ENCODE results near the gene CDK6. TPM values are rescaled to one million over a fixed set of nuclear protein-coding genes. Genes with fewer than 3 reads are reported as not detected.

CDK6 gene
- total RNA-seq, 4 donors from 2014 or later = 9.5 to 21.4 (median 15.9) TPM

DNA sequence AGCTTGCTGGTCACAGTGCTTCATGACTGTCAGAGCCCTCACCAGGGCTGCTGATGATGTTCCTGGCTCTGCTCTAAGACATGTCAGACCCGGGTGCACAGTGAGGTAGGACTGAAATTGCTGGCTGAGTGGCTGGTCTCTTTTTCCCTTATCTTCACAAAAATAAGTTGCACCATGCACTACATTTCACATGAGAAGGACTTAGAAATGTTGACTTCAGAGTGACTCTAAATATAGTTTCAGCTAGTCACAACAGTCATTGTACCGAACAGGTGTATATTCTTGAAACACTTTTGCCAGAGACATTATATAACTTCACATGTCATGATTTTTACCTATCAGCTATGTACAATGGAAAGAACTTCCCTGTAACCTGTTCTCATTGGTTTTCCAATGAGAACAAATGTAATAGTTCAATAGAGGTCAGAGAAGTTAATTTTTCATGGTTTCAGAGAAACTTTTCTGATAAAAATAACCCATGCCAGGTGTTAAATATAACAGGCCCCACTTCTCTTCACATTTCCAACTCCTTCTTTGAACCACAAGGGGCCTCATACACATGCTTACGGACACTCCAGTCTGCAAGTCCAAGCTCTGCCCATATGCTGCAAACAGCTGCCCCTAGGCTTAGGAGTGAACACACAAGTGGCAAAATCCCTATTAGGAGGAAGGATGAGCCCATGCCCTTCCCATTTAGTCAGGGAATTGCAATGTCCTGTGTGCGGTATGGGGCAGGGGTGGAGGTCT lies 115.6 kb downstream of the CDK6 start:
- TF ChIP-seq, protein P1, sequence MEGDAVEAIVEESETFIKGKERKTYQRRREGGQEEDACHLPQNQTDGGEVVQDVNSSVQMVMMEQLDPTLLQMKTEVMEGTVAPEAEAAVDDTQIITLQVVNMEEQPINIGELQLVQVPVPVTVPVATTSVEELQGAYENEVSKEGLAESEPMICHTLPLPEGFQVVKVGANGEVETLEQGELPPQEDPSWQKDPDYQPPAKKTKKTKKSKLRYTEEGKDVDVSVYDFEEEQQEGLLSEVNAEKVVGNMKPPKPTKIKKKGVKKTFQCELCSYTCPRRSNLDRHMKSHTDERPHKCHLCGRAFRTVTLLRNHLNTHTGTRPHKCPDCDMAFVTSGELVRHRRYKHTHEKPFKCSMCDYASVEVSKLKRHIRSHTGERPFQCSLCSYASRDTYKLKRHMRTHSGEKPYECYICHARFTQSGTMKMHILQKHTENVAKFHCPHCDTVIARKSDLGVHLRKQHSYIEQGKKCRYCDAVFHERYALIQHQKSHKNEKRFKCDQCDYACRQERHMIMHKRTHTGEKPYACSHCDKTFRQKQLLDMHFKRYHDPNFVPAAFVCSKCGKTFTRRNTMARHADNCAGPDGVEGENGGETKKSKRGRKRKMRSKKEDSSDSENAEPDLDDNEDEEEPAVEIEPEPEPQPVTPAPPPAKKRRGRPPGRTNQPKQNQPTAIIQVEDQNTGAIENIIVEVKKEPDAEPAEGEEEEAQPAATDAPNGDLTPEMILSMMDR (IDR thresholded peaks at IDR 0.05; ENCODE audit: low read depth) = no peak

DNA sequence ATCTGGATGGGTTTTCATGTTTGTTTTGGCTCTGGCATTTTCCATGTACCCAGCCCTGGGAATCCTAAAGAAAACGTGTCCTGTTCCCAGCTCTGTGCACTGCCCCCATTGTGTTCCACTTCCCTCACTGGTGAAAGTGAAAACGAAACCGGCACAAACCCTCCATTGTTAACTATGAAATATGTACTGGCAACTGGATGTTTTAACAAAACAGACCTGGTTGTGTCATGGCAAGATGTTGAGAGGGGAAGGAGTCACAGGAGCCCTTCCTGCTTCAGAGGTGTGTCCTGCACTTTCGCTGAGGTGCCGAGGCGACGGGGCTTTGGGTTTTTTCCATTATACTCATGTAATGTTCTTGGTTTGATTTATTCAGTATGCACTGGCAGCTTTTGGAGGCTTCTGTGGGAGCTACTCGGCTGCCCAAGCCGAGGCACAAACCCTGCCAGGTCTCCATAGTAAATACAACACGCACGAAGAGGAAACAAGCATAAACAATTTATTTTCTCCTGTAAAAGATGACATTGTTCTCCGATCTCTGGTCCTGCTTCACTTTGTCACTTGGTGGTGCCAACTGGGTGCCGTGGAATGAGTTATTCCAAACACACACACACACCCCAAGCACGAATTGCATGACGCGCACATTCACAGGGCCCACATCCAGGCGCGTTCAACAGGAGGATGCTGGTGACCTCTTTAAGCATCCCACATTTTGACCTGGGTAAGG lies 118.2 kb downstream of the CDK6 start:
- TF ChIP-seq, protein P1 (IDR thresholded peaks at IDR 0.05; ENCODE audit: low read depth) = no peak

DNA sequence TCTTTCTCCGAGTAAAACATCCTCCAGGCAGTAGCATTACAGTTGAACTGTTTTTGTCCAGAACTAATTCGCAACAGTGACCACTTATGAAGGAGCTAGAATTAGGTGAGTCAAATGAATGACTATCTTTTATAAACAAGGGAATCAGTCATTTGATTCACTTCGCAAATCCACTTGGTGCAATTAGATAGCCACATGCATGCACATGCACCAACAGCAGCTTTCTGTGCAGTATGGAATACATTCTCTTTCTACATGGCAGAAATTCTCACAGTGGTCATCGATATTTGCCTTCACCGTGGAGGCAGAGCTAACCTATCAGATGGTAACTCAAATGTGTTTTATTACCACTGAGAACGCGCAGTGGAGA lies 118.8 kb downstream of the CDK6 start:
- TF ChIP-seq, protein P1 (IDR thresholded peaks at IDR 0.05; ENCODE audit: low read depth) = no peak

DNA sequence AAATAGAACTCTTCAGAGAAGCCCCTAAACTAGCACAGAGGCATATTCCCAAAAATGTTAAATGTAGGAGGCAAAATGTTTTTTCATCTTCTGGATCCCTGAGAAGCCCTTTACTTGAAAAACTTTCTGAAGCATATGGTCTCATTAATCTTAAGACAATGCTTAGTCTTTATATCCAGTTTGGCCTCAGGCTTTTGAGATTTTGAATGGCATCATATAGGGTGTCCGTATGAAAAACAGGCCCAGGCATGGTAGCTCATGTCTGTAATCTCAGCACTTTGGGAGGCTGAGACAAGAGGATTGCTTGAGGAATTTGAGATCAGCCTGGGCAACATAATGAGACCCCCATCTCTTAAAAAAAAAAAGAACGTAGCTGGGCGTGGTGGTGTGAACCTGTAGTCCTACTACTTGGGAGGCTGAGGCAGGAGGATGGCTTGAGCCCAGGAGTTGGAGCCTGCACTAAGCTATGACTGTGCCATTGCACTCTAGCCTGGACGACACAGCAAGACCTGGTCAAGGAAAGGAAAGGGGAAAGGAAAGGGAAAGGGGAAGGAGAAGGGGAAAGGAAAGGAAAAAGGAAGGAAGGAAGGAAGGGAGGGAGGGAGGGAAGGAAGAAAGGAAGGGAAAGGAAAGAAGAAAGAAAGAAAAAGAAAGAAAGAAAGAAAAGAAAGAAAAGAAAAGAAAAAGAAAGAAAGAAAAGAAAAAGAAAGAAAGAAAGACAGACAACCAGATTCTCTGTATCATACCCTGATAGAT lies 119.4 kb downstream of the CDK6 start:
- TF ChIP-seq, protein P1 (IDR thresholded peaks at IDR 0.05; ENCODE audit: low read depth) = no peak

DNA sequence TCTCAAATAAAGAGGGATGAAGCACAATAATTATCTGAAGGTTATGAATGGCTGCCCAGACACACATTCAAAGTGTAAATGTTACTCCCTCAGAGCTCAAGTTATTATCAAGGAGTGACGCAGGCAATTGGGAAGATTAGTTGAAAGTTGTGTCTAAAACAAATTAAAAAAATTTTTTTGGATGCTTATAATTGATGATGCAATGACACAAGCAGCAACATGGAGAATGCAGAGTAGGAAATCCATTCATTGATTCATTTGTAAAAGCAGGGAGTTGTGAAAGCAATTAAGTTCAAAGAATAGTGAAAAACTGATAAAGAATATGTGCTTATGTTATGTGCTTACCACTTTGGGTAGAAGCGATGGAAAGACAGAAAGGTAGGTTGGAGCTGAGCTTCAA lies 120.4 kb downstream of the CDK6 start:
- TF ChIP-seq, protein P1 (IDR thresholded peaks at IDR 0.05; ENCODE audit: low read depth) = no peak

DNA sequence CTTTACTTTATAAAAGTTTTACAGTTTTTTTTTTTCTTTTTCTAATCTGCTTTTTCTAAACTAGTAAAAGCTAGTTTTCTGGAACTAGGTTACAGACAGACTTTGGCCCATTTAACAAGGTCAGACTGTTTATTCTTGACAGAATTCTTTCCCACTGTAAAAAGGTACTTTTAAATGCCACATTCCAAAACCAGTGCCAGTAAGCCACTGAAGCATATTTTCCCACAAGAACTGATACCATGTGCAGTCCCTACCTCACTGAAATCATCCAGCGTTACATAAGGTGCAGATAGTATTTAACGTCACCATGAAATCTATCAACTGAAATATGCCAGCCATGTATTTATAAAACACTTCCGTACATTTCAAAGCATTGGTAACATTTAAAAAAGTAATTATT lies 121.6 kb downstream of the CDK6 start:
- TF ChIP-seq, protein P1 (IDR thresholded peaks at IDR 0.05; ENCODE audit: low read depth) = no peak

DNA sequence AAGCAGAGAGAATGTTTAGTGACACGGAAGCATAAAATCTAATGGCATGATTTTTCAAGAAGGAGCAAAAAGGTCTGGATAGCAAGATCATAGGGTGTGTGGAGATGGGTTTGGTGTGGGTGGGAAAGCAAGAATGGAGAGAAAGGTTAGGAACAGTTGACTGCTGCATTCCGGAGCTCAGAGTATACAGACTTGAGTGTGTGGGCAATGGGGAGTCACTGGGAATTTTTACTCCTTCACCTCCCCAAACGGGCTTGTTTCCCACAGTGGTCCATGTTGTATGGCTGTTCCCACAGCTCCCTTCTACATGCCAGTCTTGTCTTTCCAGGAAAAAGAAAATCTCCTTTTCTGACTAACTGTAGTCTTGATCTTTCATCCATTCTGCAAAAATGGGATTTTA lies 122.1 kb downstream of the CDK6 start:
- TF ChIP-seq, protein P1 (IDR thresholded peaks at IDR 0.05; ENCODE audit: low read depth) = no peak
